Measurements from ENCODE around the gene TOM1L2.

DNA sequence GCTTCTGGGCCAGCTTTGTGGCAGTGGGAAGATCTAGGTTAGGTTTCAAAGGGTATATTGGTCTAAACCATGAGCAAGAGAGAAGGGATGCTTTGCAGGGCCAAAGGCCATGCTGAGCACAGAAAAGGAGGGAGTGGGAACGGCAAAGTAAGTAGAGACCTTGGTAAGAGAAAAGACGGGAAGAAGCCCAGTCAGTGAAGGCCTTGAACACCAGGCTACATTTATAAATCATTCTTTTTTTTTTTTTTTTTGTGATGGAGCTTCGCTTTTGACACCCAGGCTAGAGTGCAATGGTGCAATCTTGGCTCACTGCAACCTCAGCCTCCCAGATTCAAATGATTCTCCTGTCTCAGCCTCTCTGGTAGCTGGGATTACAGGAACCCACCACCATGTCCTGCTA is 18.1 kb downstream of the TOM1L2 start:
- no peak for TF ChIP-seq POLR2AphosphoS5 (IDR thresholded peaks at IDR 0.05; ENCODE audit: insufficient read depth in 1 of 2, low read depth in 1 of 2)
- no peak for TF ChIP-seq POLR2A (IDR thresholded peaks at IDR 0.05)
